Measurements from ENCODE around the gene PELI1.

DNA sequence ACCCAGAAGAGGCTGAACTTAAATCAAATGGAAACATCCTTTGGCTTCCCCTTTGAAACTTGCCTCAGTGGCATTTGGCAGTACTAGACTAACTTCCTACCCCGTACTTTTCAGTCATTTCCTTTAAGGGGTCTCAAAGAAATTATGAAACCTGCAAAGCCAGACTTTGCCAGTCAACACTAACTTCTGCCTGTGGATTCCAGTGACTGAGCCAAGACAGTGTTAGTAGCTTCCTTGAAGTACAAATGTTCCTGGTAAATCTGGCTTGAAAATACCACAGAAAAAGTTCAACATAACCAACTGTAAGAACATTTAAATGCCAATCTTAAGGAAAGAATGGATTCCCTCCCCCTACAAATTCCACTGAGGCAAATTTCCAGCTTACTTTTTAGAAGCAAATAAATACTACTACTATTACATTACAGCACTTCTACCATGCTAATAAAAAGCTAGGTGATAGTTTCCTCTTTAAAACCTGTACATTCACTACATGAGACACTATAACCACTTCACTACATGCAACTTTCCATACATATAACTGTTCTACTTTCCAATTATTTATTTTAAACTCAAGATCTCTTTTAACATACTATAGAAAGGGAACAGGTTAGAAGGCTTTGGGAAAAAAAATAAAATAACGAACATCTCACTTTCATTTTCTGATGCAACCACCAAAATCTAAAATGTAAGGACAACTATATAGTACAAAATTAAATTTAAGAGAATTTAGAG, 2.4 kb downstream of the PELI1 start:
- TF ChIP-seq, protein P1, sequence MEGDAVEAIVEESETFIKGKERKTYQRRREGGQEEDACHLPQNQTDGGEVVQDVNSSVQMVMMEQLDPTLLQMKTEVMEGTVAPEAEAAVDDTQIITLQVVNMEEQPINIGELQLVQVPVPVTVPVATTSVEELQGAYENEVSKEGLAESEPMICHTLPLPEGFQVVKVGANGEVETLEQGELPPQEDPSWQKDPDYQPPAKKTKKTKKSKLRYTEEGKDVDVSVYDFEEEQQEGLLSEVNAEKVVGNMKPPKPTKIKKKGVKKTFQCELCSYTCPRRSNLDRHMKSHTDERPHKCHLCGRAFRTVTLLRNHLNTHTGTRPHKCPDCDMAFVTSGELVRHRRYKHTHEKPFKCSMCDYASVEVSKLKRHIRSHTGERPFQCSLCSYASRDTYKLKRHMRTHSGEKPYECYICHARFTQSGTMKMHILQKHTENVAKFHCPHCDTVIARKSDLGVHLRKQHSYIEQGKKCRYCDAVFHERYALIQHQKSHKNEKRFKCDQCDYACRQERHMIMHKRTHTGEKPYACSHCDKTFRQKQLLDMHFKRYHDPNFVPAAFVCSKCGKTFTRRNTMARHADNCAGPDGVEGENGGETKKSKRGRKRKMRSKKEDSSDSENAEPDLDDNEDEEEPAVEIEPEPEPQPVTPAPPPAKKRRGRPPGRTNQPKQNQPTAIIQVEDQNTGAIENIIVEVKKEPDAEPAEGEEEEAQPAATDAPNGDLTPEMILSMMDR (IDR thresholded peaks at IDR 0.05; ENCODE audit: control extremely low read depth in 1 of 3, insufficient read depth in 1 of 3, low read depth in 1 of 3, low read length in 3 of 3): no peak
- no peak for TF ChIP-seq CEBPB (IDR thresholded peaks at IDR 0.05; ENCODE audit: low read depth, low read length)
- TF ChIP-seq POLR2AphosphoS5 (IDR thresholded peaks at IDR 0.05; ENCODE audit: low read depth, low read length): no peak
- TF ChIP-seq, protein P2, sequence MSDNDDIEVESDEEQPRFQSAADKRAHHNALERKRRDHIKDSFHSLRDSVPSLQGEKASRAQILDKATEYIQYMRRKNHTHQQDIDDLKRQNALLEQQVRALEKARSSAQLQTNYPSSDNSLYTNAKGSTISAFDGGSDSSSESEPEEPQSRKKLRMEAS (IDR thresholded peaks at IDR 0.05): no peak
- TF ChIP-seq SP1 (IDR thresholded peaks at IDR 0.05; ENCODE audit: low read depth, low read length): no peak
- no peak for TF ChIP-seq CHD1 (IDR thresholded peaks at IDR 0.05; ENCODE audit: low read depth, low read length)
- TF ChIP-seq POLR2A (IDR thresholded peaks at IDR 0.05; ENCODE audit: control extremely low read depth in 1 of 2, low read depth in 2 of 2, low read length in 2 of 2): no peak
- no peak for TF ChIP-seq BCL11A (IDR thresholded peaks at IDR 0.05; ENCODE audit: low read depth in 2 of 2, low read length in 2 of 2)
- no peak for TF ChIP-seq KDM4A (IDR thresholded peaks at IDR 0.05; ENCODE audit: low read depth, low read length, severe bottlenecking)
